Right atrium auricular region (tissue), 2 donors: ENCODE measurements around the gene SIMC1. TPM values are rescaled to one million over a fixed set of nuclear protein-coding genes. Genes with fewer than 3 reads are reported as not detected.
"Not testable (repeated sequence)": the region's sequence is repeated elsewhere in the genome, so short reads cannot be mapped to it uniquely, and the experiment has no call there.

Source experiments
- DNase-seq: peaks from one replicate; pipeline ENCODE4 v3.0.0-alpha.2; 2019; ENCODE audit warnings: low spot score
- H3K27ac ChIP-seq, 2 donors: fragments of 200-600 bp; sonication (generic); 1 replicate in 1 of 2; 2 replicates in 1 of 2; pipeline ENCODE4 v1.5.1; 2016 to 2019
- H3K27me3 ChIP-seq, 2 donors: fragments of 200-600 bp; sonication (generic); one replicate each; pipeline versions ENCODE4 v1.5.1 to v1.6.0; 2017 to 2019
- H3K36me3 ChIP-seq: fragments of 200-600 bp; sonication (generic); one replicate; pipeline ENCODE4 v1.5.1; 2016
- H3K4me1 ChIP-seq, 2 donors: fragments of 200-600 bp; sonication (generic); one replicate each; pipeline versions ENCODE4 v1.5.1 to v1.6.0; 2017 to 2019
- H3K4me3 ChIP-seq, 2 donors: fragments of 200-600 bp; sonication (generic); 1 replicate in 1 of 2; 2 replicates in 1 of 2; pipeline ENCODE4 v1.5.1; 2017 to 2019; ENCODE audit warnings: mild to moderate bottlenecking in 1 of 2, moderate library complexity in 1 of 2
- H3K9me3 ChIP-seq, 2 donors: fragments of 200-600 bp; sonication (generic); one replicate each; pipeline ENCODE4 v1.5.1; 2019
- CTCF ChIP-seq, 2 donors: fragments of 200-600 bp; sonication (generic); IDR thresholded peaks; one replicate each; pipeline ENCODE4 v1.5.1; 2019; ENCODE audit warnings: antibody characterized with exemption in 2 of 2
- total RNA-seq, 2 donors: library from RNA; depleted of rRNA; stranded (reverse); fragments of >200 nt; gene quantifications; one replicate each; pipeline ENCODE4 v1.1.0, GENCODE V29; 2016

The SIMC1 gene
- total RNA-seq, 2 donors from 2014 or later, result 5.2 to 9.1 TPM

DNA sequence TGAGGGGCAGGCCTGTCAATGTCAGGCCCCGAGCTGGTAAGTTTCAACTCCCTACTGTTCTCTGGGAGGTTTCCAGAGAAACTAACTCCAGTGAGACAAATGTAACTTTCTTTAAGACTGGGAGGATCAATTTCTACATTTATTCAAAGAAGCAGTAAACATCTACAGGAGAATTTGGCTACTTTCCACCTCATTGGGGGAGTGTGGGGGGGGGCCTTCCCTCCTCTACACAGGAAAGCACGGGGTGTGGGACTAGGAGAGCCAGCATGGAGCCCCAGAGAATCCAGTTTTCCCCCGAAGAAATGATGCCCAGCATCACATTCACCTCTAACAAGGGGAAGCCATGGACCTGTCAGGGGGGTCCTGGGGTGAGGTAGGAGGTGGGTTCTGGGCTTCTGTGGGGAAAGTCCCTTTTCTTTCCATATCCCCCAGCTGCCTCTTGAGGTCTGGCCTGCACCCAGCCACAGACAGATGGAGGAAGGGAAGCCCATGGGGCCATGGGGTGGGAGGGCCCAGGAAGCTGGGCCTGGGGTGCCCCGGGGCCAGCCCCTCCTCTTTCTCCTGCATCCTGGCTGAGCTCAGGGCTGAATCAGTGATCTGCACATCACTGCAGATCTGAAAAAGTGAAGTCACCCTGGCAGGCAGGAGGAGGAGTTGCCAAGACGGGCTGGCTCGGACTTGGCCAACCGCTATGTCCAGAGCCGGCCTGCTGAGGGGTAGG is 42.6 kb upstream of the SIMC1 start:
- not testable (repeated sequence) for H3K4me3 ChIP-seq, H3K4me1 ChIP-seq, H3K9me3 ChIP-seq, H3K27me3 ChIP-seq, DNase-seq, H3K27ac ChIP-seq, H3K36me3 ChIP-seq

DNA sequence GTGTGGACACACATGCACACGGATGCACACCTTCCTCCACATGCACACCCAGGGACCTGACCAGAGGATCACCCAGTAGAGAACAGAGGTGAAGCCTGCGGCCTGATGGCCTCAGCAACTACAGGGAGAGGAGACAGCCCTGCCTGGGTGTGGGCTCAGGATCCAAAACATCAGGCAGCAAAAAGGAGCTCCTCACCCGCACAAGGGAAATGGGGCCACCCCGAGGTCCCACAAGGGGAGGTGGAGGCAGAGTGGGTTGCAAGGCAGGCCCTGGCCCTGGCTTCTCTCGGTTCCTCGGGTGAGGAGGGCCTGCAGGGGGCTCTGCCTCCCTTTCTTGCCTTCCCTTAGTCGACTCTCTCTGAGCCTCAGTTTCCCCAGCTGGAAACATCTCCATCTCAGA is 41.4 kb upstream of the SIMC1 start:
- not testable (repeated sequence) for H3K9me3 ChIP-seq, H3K36me3 ChIP-seq, H3K27me3 ChIP-seq, H3K4me1 ChIP-seq, H3K27ac ChIP-seq, H3K4me3 ChIP-seq, DNase-seq

DNA sequence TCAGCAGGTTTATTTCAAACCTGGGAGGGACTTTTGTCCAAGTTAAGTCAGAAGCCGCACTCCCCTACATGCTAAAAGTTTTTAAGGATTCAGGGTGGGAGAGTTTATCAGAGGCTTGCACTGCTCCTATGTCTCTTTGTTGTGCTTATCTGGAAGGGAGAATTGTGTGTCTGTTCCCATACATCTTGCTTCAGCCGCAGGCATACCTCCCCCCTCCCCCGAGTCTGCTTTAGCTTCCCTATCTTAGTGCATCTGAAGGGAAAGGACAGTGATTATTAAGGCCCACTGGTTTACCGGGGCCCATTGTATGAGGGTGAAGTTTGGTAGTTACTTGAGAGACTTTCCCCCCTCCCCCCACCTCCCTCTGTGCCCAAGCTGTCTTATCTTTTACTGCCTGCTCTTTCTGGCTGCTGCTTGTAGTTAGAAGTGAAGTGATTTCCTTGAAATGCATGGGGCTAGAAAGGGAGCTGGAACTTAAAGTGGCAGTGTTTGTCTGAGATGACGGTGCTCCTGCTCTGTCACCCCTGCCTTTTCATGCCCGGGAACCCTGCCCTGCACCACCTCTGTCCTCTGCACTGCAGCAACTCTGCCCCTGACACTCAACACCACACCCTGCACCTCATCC is 40.9 kb upstream of the SIMC1 start:
- H3K27ac ChIP-seq, H3K36me3 ChIP-seq, H3K4me1 ChIP-seq, H3K9me3 ChIP-seq, H3K27me3 ChIP-seq, DNase-seq, H3K4me3 ChIP-seq: not testable (repeated sequence)

DNA sequence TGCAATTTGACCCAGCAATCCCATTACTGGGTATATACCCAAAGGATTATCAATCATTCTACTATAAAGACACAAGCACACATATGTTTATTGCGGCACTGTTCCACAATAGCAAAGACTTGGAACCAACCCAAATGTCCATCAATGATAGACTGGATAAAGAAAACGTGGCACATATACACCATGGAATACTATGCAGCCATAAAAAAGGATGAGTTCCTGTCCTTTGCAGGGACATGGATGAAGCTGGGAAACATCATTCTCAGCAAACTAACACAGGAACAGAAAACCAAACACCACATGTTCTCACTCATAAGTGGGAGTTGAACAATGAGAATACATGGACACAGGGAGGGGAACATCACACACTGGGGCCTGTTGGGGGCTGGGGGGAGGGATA is 39.9 kb upstream of the SIMC1 start:
- H3K4me1 ChIP-seq, H3K27ac ChIP-seq, H3K27me3 ChIP-seq, H3K9me3 ChIP-seq, DNase-seq, H3K36me3 ChIP-seq, H3K4me3 ChIP-seq: not testable (repeated sequence)

GRCh38 chr5:176198991-176199733 is 39.1 kb upstream of the SIMC1 start:
- H3K4me3 ChIP-seq, result peak overlapping the region in 1 of 2 donors; percentile 37
- not testable (repeated sequence) for H3K27ac ChIP-seq, H3K9me3 ChIP-seq, H3K36me3 ChIP-seq, DNase-seq, H3K27me3 ChIP-seq, H3K4me1 ChIP-seq

DNA sequence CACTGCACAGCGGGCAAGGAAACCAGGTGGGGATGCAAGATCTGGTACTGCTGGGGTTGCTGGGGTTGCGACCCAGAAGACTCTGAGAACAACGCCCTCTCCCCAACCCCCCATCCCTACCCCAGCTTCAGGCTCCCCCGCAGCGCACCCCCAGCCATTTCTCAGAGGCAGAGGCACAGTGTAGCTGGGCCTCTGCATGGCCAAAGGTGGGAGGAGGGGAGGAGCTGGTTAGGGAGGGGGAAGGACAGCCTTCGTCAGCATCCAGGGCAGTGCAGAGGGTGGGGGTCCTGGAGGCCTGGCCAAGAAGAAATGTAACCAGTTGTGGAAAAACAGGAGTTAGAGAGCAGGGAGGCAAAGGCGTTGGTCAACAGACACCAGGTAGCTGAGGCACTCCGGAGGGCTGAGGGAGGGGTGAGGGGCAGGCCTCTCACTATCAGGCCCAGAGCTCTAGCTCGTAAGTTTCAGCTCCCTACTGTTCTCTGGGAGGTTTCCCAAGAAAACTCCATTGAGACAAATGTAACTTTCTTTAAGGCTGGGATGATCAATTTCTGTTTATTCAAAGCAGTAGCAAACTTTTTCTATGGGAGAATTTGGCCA is 38.3 kb upstream of the SIMC1 start:
- H3K4me1 ChIP-seq, H3K27me3 ChIP-seq, H3K27ac ChIP-seq, H3K9me3 ChIP-seq, H3K36me3 ChIP-seq, H3K4me3 ChIP-seq, DNase-seq: not testable (repeated sequence)

GRCh38 chr5:176201811-176202210 is 36.4 kb upstream of the SIMC1 start:
- peaks cover 0 to 8% of the 10 kb centered on the region in 2 donors for H3K4me1 ChIP-seq
- no peak overlapping the region for H3K27ac ChIP-seq
- DNase-seq, result no peak
- H3K36me3 ChIP-seq, result no peaks in the 10 kb centered on the region
- no peak for TF ChIP-seq CTCF (IDR thresholded peaks at IDR 0.05)
- H3K9me3 ChIP-seq, result no peaks in the 10 kb centered on the region
- no peaks in the 10 kb centered on the region for H3K27me3 ChIP-seq
- H3K4me3 ChIP-seq, result no peak overlapping the region

GRCh38 chr5:176203086-176203485 is 35.1 kb upstream of the SIMC1 start:
- no peaks in the 10 kb centered on the region for H3K36me3 ChIP-seq
- H3K9me3 ChIP-seq, result no peaks in the 10 kb centered on the region
- H3K27ac ChIP-seq, result no peak overlapping the region
- TF ChIP-seq CTCF (IDR thresholded peaks at IDR 0.05), result no peak
- H3K27me3 ChIP-seq, result no peaks in the 10 kb centered on the region
- H3K4me3 ChIP-seq, result no peak overlapping the region
- H3K4me1 ChIP-seq, result peaks cover 0 to 8% of the 10 kb centered on the region in 2 donors
- no peak for DNase-seq

DNA sequence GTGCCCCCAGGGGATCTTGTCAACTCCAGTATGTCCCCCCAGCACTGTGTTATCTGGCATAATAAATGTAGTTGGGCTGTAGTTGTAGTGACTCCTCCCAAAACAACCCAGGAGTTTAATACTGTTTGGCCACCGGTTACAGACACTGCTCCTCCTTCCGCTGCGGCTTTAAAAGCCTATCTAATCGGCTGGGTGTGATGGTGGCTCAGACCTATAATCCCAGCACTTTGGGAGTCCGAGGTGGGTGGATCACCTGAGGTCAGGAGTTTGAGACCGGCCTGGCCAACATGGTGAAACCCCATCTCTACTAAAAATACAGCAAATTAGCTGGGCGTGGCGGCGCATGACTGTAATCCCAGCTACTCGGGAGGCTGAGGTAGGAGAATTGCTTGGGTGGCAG is 34.7 kb upstream of the SIMC1 start:
- not testable (repeated sequence) for H3K36me3 ChIP-seq

DNA sequence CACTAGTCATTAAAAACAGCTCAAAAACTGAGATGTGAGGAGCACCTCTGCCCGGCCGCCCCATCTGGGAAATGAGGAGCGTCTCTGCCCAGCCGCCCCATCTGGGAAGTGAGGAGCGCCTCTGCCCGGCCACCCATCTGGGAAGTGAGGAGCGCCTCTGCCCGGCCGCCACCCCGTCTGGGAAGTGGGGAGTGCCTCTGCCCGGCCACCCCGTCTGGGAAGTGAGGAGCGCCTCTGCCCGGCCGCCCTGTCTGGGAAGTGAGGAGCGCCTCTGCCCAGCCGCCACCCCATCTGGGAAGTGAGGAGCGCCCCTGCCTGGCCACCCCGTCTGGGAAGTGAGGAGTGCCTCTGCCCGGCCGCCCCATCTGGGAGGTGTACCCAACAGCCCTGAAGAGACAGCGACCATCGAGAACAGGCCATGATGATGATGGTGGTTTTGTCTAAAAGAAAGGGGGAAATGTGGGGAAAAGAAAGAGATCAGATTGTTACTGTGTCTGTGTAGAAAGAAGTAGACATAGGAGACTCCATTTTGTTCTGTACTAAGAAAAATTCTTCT is 23.7 kb upstream of the SIMC1 start:
- not testable (repeated sequence) for H3K27me3 ChIP-seq, H3K36me3 ChIP-seq, H3K9me3 ChIP-seq, H3K4me1 ChIP-seq, H3K4me3 ChIP-seq, DNase-seq, H3K27ac ChIP-seq

More for the DNA sequence above, 34.7 kb upstream of the SIMC1 start:
- H3K4me1 ChIP-seq, H3K27ac ChIP-seq, H3K4me3 ChIP-seq, DNase-seq, H3K27me3 ChIP-seq, H3K9me3 ChIP-seq: not testable (repeated sequence)

DNA sequence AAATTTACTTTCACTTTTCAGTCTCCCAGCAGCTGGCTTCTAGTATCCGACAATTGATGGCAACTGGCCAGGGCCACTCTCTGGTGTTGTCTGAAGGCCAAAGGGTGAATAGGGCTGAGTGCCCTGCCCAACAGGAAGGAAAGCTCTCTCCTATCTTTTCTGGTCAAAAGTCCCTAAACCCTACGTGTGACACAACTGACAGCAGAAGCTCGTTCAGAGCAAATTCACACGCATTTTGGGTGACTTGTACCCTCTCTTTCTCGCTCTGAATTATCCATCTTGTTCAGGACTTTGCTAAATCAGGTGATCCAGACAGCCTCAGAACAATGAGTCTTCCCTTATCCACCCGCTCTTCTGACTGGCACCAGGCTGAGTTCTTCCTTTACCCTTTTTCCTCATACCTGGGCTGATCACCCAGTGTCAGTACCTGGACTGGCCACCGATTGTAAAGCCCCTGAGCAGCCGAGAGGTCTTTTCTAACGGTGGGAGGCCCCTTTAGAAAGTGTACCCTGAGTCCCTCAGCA is 21.8 kb upstream of the SIMC1 start:
- H3K27ac ChIP-seq, DNase-seq, H3K9me3 ChIP-seq, H3K27me3 ChIP-seq, H3K4me1 ChIP-seq, H3K4me3 ChIP-seq, H3K36me3 ChIP-seq: not testable (repeated sequence)

DNA sequence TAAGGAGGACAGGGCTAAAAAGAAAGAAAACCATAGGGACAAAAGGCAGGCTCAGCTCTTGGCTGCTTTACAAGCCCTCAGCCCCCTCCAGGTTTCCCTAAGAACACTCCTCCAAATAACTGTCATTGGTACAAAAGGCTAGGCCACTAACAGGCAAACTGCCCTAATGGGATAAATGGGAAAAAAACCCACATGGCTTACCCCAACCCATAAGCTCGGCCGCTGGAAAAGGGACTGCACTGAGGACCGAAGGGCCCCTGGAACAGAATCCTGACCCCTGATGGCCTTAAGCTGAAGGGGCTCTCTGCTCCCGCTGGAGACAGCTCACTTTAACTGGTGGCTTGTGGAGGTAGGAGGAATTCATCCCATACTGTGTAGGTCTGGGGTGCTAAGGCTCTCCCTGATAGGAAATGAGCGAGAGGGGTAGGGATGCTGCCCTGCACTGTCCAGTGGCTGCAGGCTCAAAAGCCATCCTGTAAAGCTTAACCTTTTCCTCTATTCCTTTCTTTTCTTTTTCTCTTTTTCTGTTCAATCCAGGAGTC is 21.0 kb upstream of the SIMC1 start:
- DNase-seq, H3K36me3 ChIP-seq, H3K4me1 ChIP-seq, H3K4me3 ChIP-seq, H3K27me3 ChIP-seq, H3K9me3 ChIP-seq, H3K27ac ChIP-seq: not testable (repeated sequence)
